ENCODE data around the gene TNNI2.

TNNI2 gene

GRCh38 chr11:1889941-1890855 lies 51.4 kb downstream of the TNNI2 start:
- Histone ChIP-seq H3K36me3 (no peaks in the 10 kb centered on the region), H3K27ac (peak overlapping the region; percentile 89), H3K4me3 (peak overlapping the region; percentile 66), H4K20me1 (no peaks in the 10 kb centered on the region), H3K9ac (peak overlapping the region; percentile 79), H3K4me2 (peak overlapping the region; percentile 99), H3K4me1 (peaks cover 53% of the 10 kb centered on the region), H3K27me3 (no peaks in the 10 kb centered on the region), H3K9me3 (no peaks in the 10 kb centered on the region)
- no peak for TF ChIP-seq Cebpa-rat (IDR thresholded peaks at IDR 0.05)

Data from BLaER1 (cell line).